Heart left ventricle (tissue), 13 donors: ENCODE data around the gene PDE6B.

Experiments
- CTCF ChIP-seq, 12 donors: fragments of 200-600 bp; sonication (generic) in 4 of 12; IDR thresholded peaks; one replicate each; pipeline versions ENCODE4 v1.5.0 to v1.8.0; 2018 to 2022; ENCODE audit warnings: antibody characterized with exemption in 12 of 12, mild to moderate bottlenecking in 5 of 12
- POLR2A ChIP-seq, 2 donors: fragments of 450-650 bp; IDR thresholded peaks; one replicate each; pipeline ENCODE4 v1.6.1; 2017; ENCODE audit warnings: antibody characterized with exemption in 2 of 2, mild to moderate bottlenecking in 2 of 2, moderate library complexity in 2 of 2
- donor health status: ischemic (EF 13 %, LVEDD 7.1; RV severe dilation, severe dysfunction).
- donor health status: DM: no; HTN: yes; CAD: no.
- donor health status: DM: no; HTN: no; CAD: no.
- donor health status: ischemic (EF 25% LVEDD 6.9; RV normal size, moderate dysfunction).
- donor health status: ischemic (EF 25% LVEDD 5.7; RV mildly dilated, moderate dysfunction).
- donor health status: ischemic (EF 35%, LVEDD 5.7; RV mildly dilated, moderate dysfunction).
- donor health status: nonischemic (EF 11% LVEDD 7.7; RV severe dilation, severe dysfunction).
- donor health status: DM: yes; HTN: yes; CAD: no.
- donor health status: PGD.
- donor health status: ischemic (EF 29% LVEDD 5.4; RV normal size, mild dysfunction).
- donor health status: nonischemic (EF 23%, LVEDD 6.1; RV moderate dilation, normal function).

GRCh38 chr4:583820-584219 is 41.6 kb upstream of the PDE6B start:
- TF ChIP-seq POLR2A (IDR thresholded peaks at IDR 0.05) = no peak
- no peak for TF ChIP-seq CTCF (IDR thresholded peaks at IDR 0.05)
